HG03460 (cell line): ENCODE measurements around the gene SAP30.

Experiments used
- ATAC-seq: cut with Tn5 transposase; IDR thresholded peaks from one replicate; pipeline ENCODE4 v1.9.1; 2021; ENCODE audit not compliant: unreplicated experiment

SAP30 gene

GRCh38 chr4:173367285-173367684 is 3.5 kb upstream of the SAP30 start:
- peak; percentile 8 for ATAC-seq

GRCh38 chr4:173367946-173368345 is 2.8 kb upstream of the SAP30 start:
- ATAC-seq, result no peak

DNA sequence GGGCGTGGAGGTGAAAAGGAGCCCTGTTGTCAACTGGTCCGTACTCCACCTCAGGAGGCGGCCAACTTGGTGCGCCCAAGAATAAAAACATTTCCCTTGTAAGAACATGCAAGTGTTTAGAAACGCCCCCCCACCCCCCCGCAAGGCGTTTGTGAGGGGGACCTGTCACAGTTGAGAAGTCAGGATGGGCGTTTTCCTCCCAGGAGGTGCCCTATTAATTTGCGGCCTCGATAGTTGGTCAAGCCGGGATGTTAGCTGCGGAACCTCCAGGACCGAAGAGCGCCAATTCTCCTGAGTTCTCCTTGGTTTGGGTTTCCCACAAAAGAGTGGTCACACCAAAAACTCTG is 651 bp upstream of the SAP30 start:
- peak; percentile 6 for ATAC-seq

DNA sequence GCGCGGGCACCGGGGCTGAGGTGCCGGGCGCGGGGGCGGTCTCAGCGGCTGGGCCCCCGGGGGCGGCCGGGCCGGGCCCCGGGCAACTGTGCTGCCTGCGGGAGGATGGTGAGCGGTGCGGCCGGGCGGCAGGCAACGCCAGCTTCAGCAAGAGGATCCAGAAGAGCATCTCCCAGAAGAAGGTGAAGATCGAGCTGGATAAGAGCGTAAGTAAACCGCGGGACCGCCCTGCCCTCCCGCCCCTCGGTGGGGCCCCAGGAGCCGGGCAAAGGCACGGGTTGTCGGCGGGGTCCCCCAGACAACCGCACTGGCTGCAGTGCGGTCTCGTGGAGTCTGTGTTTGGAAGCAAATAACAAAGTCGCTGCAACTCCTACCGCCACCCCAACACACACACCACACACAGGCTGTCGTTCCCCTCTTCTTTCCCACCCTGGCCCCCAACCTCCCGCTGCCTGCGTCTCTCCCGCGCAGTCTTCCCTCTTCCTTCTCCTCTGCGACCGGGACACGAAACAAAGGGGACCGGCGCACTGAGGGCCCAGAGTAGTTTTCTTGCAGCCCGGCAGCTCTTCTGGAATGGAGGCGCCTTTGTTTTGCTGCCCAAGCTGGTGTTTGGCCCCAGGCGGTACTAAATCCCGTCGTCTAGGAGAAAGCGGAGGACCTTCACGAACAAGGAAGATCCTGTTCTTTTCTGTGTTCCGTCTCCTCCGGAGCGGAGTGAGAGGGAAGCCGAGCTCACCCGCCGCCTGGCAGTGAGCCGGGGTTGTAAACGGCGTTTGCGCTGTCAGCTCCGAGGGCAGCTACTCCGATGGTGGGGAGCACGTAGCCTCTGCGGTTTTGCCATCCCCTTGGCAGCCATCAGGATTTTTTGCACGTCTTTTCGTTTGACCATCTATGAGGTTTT is 788 bp downstream of the SAP30 start:
- peak; percentile 15 for ATAC-seq

- ATAC-seq, result no peak
These were observed 3.8 kb downstream of the SAP30 start for GRCh38 chr4:173374588-173374987.

DNA sequence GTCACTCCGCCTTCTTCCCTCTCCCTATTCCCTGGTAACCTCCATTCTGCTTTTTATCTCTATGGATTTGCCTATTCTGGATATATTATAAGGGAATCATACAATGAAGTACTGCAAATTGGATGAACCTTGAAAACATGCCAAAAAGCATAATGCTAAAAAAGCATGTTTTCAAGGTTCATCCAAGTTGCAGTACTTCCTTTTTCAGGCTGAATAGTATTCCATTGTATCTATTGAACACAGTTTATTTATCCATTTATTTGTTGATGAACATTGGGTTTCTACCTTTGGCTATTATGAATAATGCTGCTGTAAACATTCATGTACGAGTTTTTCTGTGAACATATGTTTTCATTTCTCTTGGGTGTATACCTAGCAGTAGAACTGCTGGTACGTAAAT is 9.2 kb downstream of the SAP30 start:
- ATAC-seq, result no peak

DNA sequence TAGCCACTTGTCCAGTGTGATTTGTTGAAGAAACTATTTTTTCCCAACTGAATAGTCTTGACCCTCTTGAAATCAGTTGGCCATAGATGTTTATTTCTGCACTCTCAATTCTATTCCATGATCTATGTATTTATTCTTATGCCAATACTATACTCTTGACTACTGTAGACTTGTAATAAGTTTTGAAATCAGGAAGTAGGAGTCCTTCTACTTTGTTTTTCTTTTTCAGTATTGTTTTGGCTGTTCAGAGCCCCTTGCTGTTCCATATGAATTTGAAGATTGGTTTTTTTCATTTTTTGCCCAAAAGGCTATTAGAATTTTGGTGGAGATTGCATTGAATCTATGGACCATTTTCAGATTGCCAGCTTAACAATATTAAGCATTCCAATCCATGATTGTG is 10.2 kb downstream of the SAP30 start:
- ATAC-seq, result no peak

GRCh38 chr4:173381610-173382009 is 10.9 kb downstream of the SAP30 start:
- ATAC-seq, result no peak

- no peak for ATAC-seq
These were observed 11.6 kb downstream of the SAP30 start for GRCh38 chr4:173382349-173382748.

- no peak for ATAC-seq
These were observed 16.0 kb downstream of the SAP30 start for GRCh38 chr4:173386751-173387150.

DNA sequence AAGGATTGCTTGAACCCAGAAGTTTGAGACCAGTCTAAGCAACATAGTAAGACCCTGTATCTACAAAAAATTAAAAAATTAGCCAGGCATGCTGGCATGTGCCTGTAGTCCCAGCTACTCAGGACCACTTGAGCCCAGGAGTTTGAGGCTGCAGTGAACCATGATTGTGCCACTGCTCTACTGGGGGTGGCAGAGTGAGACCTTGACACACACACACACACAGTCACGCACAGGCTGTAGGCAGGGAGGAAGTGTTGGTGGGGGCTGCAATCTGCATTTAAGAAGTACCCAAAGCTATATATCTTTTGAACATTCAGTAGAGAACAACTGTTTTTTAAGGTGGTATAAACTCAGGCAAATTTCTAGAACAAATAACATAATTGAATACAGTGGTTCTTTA is 20.9 kb downstream of the SAP30 start:
- ATAC-seq, result no peak

DNA sequence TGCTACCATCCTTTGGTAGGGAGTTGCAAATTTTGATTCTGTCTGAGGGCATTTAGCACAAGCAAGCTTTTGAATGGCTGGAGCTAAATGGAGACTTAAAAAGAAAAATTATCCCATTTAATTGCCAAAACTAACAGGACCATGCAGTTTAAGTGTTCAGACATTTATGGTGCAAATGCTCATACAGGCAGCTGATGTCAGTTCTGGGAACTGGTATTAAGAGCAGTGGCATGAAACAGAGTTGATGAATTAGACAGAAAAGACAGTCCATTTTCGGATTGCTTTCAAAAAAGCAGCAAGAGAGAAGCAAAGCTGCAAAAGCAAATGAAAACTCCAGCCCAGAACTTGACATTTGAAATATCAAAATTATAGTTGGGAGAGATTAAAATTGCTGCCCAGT is 26.9 kb downstream of the SAP30 start:
- no peak for ATAC-seq

DNA sequence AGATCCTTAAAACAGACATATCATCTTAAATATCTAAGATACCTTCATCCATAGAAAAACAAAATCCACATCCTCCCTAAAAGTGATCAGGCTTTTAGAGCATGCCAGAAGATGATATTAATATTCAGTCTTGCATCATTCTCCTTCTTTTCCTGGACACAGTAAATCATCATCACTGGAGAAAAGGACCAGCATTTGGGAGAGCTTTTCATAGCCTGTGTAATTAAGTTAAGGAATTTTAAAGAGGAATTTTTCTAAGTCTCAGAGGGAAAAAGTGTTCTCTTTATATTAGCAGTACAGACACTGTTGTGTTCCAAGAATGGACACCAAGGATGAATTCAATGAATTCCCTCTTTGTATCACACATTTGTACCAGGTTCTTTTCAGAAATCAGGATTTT is 27.5 kb downstream of the SAP30 start:
- no peak for ATAC-seq

DNA sequence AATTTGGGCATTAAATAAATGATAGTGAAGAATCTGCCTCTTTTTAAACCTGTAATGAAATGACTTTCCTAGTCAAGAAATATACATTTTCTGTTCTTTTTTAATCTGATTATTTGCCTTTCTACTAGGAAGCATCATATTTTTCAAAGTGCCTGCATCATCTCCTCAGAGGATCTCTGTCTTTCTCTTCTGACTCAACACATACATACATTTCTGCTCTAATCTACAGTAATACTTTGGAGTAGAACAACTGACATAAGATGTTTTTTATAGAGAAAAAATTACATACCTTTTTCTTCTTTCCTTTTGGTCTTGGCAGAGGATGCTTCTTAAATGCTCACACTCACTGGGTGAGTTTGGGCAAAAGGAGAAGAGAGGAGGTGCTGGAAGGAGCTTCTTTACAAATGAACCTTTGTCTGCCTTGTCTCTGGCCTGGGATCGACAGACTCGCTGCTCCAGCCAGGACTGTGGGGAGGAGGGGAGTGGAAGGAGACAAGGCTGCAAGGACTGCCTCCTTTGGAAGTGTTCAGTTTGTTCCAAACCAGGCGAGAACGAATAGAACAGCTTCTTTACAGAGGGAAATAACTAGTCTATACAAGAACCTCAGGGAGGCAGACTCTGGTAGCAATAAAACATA is 28.1 kb downstream of the SAP30 start, which contains the start of gene SCRG1:
Gene SCRG1 (minus strand): TSS at position 338 of the 637 bp plus-strand sequence. CDS start 7,702 bp downstream, outside the sequence.
- ATAC-seq, result no peak

DNA sequence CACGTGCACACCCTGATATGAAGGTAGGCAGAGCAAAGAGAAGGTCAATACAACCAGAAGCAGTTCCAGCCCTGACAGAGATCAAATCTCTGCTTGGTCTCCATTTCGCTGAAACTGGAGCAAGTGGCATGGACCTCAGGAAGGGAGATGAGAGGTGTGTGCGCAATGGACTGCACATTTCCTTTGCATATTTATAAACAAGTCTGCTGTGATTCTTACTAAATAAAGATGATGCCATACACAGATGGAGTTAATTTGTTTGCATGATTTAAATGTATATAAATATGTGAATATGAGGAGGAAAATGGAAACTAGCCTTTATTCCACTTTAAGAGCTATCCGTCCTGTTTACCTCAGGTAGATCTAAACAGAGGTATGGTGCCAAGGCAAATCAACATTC is 30.3 kb downstream of the SAP30 start:
- ATAC-seq, result no peak

DNA sequence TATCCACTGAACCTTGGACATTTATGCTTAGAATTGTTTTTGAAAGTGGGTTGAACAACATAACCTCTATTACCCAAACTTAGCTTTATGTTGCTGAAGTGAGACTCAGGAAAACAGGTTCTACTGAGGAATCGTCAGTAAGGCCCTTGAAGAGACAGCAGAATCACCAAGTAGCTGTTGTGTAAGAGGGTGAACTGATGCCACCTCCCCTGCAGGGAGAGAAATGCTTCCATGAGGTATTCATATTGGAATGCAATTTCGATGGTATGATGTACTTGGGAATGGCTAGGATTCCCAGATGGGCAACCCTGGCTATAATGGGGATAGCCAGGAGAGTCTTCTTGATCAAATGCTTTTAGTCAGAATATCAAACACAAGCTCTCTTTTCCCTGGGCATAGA is 32.3 kb downstream of the SAP30 start:
- no peak for ATAC-seq

DNA sequence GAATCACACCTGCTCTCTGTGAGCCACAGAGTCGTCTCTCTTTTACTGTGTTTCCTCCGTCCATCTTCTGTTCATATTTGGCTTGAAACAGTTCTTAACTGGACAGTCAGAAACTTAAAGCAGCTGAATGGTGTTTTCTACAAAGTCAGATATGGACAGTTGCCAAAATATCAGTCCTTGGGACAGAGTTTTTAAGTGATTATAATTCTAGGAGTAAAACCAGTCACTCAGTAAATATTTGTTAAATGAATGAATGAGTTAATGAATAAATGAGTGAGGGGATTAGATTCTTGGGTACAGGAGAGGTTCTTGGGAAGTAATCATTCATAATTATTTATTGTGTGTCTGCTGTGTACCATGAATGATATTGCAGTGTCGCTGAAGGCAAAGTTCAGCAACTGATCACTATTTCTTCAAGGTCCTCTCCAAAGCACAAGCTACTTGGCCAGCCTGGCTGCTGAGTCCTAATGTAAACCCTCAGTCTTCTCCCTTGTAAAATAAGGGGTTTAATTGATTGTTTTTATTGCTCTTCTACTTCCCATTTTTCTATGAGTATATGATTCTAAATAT is 33.6 kb downstream of the SAP30 start:
- ATAC-seq, result no peak

GRCh38 chr4:173405840-173406606 is 35.3 kb downstream of the SAP30 start:
- ATAC-seq, result no peak

GRCh38 chr4:173410079-173410478 is 39.3 kb downstream of the SAP30 start:
- ATAC-seq, result no peak

DNA sequence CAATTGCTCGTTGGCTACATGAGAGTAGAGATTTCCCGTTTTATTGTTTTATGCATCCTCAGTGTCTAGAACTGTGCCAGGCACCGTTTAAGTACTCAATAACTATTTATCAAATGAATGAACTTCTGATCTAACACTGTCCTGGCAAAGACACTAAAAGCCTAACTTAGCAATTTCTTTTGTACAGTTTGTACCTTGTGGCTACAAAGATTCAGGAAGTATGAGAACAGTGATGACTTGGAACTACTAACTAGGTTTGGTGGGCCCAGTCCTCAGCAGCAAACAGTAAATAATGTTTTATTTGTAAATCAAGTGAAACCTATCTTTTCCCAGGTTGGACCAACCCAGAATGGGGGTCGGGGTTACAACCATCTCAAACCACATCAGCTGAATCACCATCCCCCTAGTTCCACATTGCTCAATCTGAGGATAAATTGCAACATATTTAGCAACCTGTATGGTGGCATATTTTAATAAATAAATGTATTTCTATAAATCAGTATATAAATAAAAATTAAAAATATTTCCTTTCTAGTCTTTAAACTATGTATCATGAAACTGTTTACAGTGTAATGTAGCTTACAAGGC is 40.4 kb downstream of the SAP30 start:
- no peak for ATAC-seq

- ATAC-seq, result no peak
These were observed 42.3 kb downstream of the SAP30 start for GRCh38 chr4:173413036-173413435.
